AG04449 (cell line): ENCODE measurements around the gene GABBR2.

Source experiments
- CTCF ChIA-PET: fragments of 350-600 bp; formaldehyde crosslinking; extraction: SDS; loops from one replicate; lab custom pipeline; 2021; ENCODE audit warnings: antibody characterized with exemption; lab: Yijun Ruan, JAX
- POLR2A ChIA-PET: fragments of 400-600, 350-600 bp; formaldehyde crosslinking; extraction: SDS; loops from one replicate; lab custom pipeline; 2020; ENCODE audit warnings: antibody characterized with exemption, inconsistent platforms; lab: Yijun Ruan, JAX
- DNase-seq: peaks from one replicate; pipeline ENCODE4 v3.0.0-alpha.2; 2010; ENCODE audit warnings: low read depth, low spot score
- H3K4me3 ChIP-seq: 2 replicates; pipeline ENCODE4 v1.5.1; 2011; ENCODE audit warnings: low read depth, mild to moderate bottlenecking, control low read depth, low read length
- TF ChIP-seq, protein P1 (sequence below): IDR thresholded peaks from one replicate; pipeline ENCODE4 v1.5.1; 2011; ENCODE audit warnings: mild to moderate bottlenecking, moderate library complexity, low read length, control low read depth, inconsistent platforms; ENCODE audit not compliant: insufficient read depth; ENCODE audit errors: missing control alignments

The GABBR2 gene

DNA sequence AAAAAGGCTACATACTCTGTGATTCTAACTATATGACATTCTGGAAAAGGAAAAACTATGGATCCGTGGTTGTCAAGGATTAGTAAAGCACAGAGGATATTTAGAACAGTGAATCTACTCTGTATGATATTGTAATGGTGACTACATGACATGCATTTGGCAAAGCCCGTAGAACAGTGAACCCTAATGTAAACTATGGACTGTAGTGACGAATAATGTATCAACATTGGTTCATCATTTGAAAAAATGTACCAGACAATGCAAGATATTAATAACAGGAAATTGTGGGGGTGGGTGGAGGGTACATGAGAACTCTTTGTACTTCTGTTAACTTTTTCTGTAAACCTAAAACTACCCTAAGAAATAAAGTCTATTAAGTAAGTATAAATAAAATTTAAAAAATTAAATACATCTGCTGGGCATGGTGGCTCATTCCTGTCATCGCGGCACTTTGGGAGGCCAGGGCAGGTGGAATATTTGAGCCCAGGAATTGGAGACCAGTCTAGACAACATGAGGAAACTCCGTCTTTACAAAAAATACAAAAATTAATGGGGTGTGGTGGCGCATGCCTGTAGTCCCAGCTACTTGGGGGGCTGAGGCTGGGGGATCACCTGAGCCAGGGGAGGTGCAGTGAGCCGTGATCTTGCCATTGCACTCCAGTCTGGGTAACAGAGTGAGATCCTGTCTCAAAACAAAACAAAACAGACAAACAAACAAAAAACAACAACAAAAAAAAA, 351.6 kb downstream of the GABBR2 start:
- DNase-seq = no peak
- TF ChIP-seq, protein P1, sequence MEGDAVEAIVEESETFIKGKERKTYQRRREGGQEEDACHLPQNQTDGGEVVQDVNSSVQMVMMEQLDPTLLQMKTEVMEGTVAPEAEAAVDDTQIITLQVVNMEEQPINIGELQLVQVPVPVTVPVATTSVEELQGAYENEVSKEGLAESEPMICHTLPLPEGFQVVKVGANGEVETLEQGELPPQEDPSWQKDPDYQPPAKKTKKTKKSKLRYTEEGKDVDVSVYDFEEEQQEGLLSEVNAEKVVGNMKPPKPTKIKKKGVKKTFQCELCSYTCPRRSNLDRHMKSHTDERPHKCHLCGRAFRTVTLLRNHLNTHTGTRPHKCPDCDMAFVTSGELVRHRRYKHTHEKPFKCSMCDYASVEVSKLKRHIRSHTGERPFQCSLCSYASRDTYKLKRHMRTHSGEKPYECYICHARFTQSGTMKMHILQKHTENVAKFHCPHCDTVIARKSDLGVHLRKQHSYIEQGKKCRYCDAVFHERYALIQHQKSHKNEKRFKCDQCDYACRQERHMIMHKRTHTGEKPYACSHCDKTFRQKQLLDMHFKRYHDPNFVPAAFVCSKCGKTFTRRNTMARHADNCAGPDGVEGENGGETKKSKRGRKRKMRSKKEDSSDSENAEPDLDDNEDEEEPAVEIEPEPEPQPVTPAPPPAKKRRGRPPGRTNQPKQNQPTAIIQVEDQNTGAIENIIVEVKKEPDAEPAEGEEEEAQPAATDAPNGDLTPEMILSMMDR = no peak
- H3K4me3 ChIP-seq = no peak overlapping the region
- CTCF ChIA-PET = interaction anchor here (1.4 kb wide), 1 partner anchor 13 kb away, joined by 3 read pairs; no protein-coding TSS in a partner anchor
- POLR2A ChIA-PET = no interaction called here

DNA sequence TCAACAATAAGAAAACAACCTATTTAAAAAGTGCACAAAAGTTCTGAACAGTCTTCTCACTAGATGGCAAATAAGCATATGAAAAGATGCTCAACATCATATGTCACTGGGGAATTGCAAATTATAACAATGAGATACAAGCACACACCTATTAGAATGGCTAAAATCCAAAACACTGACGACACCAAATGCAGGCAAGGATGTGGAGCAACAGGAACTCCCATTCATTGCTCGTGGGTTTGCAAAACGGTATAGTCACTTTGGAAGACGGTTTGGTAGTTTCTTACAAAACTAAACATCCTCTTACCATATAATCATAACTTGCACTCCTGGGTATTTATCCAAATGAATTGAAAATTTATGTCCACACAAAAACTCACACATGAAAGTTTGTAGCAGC, 352.4 kb downstream of the GABBR2 start:
- no peak overlapping the region for H3K4me3 ChIP-seq
- TF ChIP-seq, protein P1 = no peak
- CTCF ChIA-PET = interaction anchor here (1.4 to 2.8 kb wide), 3 partner anchors 8 to 40 kb away, joined by 3 to 13 read pairs (median 3); no protein-coding TSS in a partner anchor
- no peak for DNase-seq
- POLR2A ChIA-PET = no interaction called here

DNA sequence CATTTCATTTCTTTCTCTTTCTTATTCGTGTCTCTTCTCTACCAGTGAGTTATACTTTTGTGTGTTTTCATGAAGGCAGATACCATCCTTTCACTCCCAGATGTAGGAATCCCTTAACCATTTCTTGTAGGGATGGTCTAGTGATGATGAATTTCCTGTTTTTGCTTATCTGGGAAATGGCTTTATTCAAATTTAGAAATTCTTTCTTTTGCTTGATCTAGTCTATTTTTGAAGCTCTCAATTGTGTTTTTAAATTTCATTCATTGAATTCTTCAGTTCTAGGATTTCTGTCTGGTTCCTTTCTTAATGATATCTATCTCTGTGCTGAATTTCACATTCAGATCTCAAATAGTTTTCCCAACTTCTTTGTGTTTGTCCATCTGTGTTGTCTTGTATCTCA, 357.4 kb downstream of the GABBR2 start:
- no peak for DNase-seq
- POLR2A ChIA-PET = no interaction called here
- H3K4me3 ChIP-seq = no peak overlapping the region
- CTCF ChIA-PET = interaction anchor here (1.4 to 2.2 kb wide), 2 partner anchors 9 to 36 kb away, joined by 3 to 6 read pairs; no protein-coding TSS in a partner anchor
- TF ChIP-seq, protein P1 = no peak

DNA sequence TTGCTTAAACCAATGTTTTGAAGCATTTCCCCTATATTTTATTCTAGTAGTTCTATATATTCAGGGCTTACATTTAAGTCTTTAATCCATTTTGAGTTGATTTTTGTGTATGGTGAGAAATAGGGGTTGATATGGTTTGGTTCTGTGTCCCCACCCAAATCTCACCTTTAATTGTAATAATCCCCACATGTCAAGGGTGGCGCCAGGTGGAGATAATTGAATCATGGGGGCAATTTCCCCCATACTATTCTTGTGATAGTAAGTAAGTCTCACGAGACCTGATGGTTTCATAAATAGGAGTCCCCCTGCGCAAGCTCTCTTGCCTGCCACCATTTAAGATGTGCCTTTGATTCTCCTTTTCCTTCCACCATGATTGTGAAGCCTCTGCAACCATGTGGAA, 361.1 kb downstream of the GABBR2 start:
- DNase-seq = no peak
- no peak overlapping the region for H3K4me3 ChIP-seq
- POLR2A ChIA-PET = no interaction called here
- CTCF ChIA-PET = interaction anchor here (1.4 kb wide), 1 partner anchor 427 kb away, joined by 3 read pairs; no protein-coding TSS in a partner anchor
- TF ChIP-seq, protein P1 = no peak

DNA sequence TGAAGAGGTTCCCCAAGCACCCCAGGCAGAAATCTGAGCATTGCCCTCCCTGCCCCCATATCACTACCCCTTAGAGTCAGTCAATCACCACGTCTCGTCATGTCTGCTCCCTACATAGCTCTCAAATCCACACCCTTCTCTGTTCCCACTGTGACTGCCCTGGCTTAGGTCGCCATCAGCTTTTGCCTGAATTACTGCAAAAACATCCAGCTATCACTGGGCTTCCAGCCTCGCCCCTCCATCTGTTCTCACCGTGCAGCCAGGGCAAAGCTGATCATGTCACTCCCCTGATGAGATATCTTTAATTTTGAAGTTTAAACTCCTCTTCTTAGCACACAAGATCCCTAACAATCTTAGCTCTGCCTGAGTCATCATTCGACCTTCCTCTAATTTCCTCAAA, 363.7 kb downstream of the GABBR2 start:
- POLR2A ChIA-PET = no interaction called here
- H3K4me3 ChIP-seq = no peak overlapping the region
- DNase-seq = no peak
- TF ChIP-seq, protein P1 = no peak
- CTCF ChIA-PET = interaction anchor here (1.3 kb wide), 1 partner anchor 11 kb away, joined by 3 read pairs; no protein-coding TSS in a partner anchor

DNA sequence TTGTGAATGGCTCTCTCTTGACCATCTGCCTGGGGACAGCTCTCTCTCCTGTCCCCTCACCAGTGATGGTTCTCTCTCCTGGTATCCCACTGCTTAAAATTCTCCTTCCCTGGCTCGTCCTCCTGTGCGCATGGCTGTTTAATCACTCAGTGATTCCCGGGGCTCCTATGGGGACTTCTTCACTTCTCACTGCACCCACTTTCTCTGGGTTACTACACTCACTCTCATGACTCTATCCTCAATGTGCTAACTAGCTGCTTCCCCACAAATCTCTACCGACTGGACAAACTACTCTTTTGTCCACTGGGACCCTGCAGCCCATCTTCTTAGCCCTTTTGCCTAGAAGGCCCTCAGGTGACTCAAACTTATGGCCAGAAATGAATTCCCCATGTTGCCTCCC, 364.2 kb downstream of the GABBR2 start:
- POLR2A ChIA-PET = no interaction called here
- H3K4me3 ChIP-seq = no peak overlapping the region
- TF ChIP-seq, protein P1 = no peak
- DNase-seq = no peak
- CTCF ChIA-PET = interaction anchor here (1.0 to 1.3 kb wide), 2 partner anchors 10 to 12 kb away, joined by 3 to 6 read pairs; no protein-coding TSS in a partner anchor
